Gastrocnemius medialis (tissue), 4 donors: ENCODE results near the gene KLK5.

Source experiments
- POLR2A ChIP-seq, 2 donors: fragments of 450-650 bp; IDR thresholded peaks; one replicate each; pipeline ENCODE4 v1.6.1; 2017; ENCODE audit warnings: antibody characterized with exemption in 2 of 2, mild to moderate bottlenecking in 2 of 2, moderate library complexity in 2 of 2
- TF ChIP-seq, protein P1 (sequence below), 5 experiments: fragments of 450-650 bp in 3 of 5; fragments of 200-600 bp in 2 of 5; sonication (generic) in 2 of 5; IDR thresholded peaks in 4 of 5; conservative IDR thresholded peaks in 1 of 5; 1 replicate in 4 of 5; 2 replicates in 1 of 5; pipeline ENCODE4 v1.5.1; 2016 to 2019; ENCODE audit warnings: antibody characterized with exemption in 5 of 5, mild to moderate bottlenecking in 3 of 5, moderate library complexity in 3 of 5

DNA sequence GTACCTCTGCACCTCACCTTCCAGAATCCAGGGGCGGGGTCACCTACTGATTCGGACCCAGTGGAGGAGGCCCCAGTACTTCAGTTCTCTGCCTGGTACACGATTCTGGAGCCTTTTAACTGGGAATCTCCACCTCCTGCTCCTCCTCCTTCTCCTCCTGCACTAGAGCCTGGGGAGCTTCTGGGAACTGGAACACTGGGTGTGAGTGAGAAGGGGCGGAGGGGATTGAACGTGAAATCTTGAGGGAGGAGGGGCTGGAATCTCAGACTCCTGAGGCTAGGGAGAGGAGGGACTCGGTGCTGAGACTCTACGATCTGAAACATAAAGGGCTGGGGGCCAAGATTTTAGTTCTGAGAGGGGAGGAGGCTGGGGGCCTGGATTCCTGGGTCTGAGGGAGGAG, 48.7 kb upstream of the KLK5 start, which contains the start of gene KLK8:
- TF ChIP-seq, protein P1, sequence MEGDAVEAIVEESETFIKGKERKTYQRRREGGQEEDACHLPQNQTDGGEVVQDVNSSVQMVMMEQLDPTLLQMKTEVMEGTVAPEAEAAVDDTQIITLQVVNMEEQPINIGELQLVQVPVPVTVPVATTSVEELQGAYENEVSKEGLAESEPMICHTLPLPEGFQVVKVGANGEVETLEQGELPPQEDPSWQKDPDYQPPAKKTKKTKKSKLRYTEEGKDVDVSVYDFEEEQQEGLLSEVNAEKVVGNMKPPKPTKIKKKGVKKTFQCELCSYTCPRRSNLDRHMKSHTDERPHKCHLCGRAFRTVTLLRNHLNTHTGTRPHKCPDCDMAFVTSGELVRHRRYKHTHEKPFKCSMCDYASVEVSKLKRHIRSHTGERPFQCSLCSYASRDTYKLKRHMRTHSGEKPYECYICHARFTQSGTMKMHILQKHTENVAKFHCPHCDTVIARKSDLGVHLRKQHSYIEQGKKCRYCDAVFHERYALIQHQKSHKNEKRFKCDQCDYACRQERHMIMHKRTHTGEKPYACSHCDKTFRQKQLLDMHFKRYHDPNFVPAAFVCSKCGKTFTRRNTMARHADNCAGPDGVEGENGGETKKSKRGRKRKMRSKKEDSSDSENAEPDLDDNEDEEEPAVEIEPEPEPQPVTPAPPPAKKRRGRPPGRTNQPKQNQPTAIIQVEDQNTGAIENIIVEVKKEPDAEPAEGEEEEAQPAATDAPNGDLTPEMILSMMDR (IDR thresholded peaks at IDR 0.05 in 4 of 5, conservative IDR thresholded peaks at IDR 0.05 in 1 of 5), result no peak
- TF ChIP-seq POLR2A (IDR thresholded peaks at IDR 0.05), result no peak
